GF-D8 (cell line): ENCODE results near the gene C4orf51.

Experiments
- DNase-seq: peaks from one replicate; lab custom pipeline; 2025; lab: John Stamatoyannopoulos, UW

C4orf51 gene

DNA sequence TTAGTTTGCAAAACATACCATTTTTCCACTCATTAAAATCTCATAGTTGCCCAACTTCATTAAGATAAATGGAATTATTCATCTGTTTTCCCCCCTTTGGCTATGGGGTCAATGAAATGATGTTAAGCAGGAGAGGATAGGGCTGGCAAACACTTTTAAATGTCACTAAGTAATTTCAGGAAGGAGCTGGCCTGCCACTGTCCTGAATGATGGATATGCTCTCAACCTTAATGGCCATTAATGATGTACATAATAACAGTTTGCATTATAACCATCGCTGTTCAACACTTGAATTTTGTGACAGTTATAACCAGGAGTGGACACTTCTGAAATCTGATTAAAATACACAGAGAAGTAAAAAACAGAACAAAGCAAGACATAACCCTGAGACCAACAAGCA is 77.2 kb downstream of the C4orf51 start:
- no peak for DNase-seq

DNA sequence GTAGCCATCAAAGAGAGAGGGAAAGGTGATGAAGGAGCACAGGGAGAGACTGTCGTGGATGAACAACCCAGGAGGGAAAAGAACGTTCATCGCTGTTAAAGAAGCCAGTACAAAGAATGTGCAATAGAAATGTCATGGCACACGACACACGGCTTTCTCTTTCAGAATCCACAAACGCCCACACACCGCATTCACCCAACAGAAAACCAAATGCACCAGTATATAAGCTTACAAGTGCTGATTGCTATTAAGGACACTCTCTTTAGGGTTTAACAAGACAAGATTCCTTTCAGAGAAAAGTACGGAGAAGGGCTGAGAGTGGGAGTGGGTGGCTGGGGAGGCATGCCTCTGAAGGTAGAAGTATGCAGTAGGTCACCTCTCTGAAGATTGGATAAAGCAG is 80.2 kb downstream of the C4orf51 start:
- no peak for DNase-seq

DNA sequence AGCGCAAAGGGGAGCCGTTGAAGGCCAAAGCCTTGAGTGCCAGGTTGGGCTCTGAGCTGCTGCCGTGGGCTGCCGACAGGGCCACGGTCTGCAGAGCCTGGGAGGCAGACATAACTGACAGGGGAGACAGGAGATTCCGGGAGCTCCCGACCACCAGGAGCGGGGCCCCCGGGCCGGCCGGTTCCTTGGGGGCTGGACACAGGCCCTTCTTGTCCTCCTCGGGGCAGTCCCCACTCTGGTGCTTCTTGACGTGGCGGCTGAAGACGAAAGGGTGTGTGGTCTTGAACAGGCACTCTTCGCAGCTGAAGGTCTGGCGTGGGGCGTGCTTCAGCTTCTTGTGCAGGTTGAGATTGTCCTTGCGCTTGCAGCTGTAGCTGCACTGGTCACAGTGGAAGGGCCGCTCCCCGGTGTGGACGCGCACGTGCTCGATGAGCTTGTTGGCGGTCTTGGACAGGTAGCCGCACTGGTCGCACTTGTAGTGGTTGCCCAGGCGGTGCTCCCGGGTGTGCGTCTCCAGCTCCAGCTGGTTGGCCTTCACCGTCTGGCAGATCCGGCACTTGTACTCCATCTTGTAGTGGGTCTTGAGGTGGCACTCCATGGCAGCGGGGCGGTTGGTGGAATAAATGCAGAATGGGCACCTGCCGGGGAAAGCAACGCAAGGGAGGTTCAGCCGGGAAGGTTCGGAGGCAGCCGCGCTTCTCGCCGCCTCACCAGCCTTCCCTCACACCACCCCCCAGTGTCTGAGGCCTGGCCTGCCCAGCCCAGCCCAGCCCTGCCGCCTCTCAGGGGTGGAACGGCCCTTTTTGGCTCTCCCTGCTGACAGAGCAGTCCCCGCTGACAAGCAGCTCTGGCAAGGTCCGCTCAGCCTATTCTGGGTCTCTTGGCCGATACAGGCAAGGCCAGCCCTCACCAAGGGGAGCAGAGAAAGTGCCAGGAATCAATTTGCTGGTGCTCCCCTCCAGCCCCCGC is 81.3 kb downstream of the C4orf51 start:
- no peak for DNase-seq

DNA sequence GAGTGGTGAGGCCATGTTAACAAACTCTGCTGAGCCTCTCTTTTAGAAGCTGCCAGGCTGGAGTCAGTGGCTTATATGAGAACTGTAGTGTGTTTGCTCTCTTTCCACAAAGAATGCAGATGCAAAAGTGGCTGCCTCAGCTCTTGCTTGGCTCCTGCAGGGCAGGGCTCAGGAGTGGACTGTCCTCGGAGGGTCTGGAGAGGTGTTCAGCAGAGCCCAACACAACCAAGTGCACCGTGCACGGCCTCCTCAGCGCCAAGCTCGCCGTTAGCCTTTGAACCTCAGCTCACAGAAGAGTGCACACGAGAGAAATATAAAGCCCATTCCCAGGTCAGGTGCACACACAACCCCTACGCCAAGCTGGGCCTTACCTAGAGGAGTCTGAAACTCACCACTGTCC is 82.8 kb downstream of the C4orf51 start:
- no peak for DNase-seq

DNA sequence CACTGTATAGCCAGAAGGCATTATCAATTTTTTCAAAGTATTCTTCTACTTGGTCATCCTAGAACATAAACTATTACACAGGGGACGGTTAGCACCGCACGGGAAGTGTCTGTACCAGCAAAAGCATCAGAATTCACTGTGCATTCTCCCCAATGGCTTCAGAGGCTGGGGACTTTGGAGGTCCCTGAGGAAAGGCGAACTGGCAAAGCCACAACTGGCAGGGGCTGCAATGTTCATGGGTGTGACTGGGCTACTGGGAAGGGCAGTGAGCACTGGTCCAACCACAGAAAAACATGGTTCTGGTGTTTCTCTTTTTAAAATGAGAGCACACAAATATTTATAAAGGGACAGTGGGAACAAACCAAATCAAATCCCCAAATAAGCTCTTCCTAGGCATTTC is 83.5 kb downstream of the C4orf51 start:
- DNase-seq: no peak

DNA sequence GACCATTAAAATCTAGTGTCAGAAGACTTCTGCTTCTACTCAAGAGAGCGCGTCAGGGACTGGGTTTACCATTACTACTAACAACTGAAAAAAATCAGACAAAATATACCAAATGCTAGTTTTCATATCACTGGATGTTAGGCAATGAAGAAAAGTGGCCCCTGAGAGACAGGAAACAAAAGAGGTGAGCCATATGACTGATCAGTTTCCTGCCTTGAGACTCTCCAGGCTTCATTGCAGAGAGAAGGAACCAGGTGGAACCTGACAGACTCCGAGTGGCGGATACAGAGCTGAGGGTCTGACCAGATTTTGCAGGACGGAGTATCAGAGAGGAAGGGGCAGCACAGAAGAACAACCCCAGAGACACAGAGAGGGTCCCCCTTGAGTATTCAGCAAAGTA is 86.3 kb downstream of the C4orf51 start:
- DNase-seq: no peak

DNA sequence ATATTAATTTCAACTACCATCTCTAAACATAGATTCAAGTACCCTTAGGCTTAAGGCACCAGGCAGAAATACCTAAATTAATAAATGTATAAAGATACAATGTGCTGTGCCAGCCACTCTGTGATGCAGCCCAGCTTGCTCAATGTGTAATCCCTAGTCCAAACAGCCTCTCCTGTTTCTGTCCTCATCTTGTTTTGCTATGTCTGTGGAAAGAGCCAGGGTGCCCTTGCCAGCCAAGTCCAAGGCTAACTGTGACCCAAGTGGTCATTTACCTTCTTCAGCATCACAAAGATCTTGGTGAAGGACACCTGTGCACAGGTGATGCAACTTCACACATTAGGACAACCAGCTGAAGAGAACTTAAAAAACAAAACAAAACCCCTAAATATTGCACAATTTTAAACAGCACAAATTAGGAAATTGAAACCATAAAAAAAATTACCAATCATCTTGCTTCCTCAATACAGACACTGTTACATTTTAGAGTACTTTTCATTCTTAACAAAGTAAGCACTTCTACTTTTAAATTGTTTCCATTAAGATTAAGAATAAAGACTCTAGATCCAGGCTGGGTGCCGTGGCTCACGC is 89.6 kb downstream of the C4orf51 start:
- no peak for DNase-seq

DNA sequence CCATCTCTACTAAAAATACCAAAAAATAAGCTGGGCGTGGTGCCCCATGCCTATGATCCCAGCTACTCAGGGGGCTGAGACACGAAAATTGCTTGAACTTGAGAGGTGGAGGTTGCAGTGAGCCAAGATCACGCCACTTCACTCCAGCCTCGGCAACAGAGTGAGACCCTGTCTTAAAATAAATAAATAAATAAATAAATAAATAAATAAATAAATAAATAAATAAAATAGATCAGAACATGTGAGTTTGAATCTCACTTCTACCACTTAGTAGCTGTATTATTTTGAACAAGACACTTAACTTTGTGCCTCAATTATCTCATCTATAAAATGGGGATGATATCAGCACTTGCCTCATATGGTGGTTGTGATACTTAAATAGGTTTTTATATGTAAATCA is 90.2 kb downstream of the C4orf51 start:
- no peak for DNase-seq

DNA sequence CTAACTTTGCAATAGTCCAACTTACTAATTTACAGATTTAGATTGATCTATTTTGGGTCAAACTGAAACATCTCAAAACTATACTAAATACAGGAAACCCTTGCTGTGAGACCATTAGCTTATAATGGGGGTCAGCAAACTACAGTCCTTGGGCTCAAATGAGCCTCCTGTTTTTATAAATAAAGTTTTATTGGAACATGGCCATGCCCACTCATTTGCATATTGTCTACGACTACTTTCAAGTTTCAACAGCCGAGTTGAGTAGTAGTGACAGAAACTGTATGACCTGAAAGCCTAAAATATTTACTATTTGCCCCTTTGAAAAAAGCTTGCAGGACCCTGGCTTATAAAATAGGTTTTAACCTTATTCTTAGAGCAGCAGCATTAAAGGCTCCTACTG is 92.4 kb downstream of the C4orf51 start:
- DNase-seq: no peak

DNA sequence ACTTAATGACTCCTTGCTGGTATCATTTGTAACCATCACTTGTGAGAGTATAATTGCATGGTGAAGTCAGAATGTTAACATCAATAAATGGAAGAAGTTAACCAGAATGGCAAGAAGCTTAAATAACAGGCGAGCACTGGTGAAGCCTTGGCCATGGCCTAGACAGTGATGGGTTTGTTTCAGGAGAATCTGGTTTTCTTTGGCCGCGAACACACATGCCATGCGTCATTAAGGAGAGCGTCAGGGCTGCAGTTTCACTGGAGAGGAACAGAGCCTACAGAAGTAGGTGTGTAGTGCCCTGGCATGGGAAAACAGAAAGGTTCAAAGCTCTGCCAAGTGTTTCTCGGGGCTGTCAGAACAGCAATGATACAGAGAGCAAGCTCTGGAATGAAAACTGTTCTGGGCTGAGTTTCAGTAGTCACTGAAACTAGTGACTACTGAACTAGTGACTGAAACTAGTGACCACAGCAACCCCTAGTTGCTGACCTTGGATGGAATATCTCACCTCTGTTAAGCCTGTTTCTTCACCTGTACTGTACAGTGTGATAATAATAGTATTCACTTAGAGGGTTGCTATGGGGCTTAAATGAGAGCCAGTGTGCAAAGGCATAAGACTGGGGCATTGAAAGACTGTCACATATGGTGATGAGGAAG is 93.8 kb downstream of the C4orf51 start:
- DNase-seq: no peak

DNA sequence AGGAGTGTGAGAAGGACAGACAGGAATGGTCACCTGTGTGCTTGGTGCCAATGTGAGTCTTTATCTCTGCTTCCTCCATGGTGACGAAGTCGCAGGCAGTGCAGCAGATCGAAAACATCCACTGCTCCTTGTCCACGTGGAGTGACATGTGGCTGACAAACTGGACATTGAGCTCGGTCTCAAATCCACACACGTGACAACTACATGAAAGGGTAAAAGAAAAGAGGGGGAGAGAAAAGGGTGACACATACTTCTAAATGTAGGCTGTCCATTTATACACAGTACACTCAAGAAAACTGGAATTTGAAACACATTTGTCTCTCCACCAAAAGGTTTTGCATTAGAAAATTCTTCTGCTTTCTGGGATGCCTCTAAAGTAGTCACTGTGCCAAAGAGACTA is 94.5 kb downstream of the C4orf51 start:
- DNase-seq: no peak

DNA sequence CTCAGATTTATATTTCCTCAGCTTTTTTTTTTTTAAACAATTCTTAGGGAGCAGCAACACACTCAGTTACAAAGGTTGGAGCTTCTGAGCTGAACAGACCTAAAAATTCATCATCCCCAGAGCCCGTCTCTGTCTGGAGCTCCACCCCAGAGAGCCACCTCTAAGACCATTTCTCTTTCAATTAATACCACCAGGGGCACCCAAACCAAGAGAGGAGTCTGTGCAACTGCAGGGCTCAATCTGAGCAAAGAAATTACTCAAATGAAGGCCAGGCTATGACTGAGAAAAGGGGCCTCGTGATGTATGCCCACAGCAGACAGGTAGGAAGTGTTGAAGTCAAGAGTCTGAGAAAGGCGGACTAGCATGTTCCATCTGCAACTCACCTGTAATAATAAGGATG is 95.5 kb downstream of the C4orf51 start:
- no peak for DNase-seq

DNA sequence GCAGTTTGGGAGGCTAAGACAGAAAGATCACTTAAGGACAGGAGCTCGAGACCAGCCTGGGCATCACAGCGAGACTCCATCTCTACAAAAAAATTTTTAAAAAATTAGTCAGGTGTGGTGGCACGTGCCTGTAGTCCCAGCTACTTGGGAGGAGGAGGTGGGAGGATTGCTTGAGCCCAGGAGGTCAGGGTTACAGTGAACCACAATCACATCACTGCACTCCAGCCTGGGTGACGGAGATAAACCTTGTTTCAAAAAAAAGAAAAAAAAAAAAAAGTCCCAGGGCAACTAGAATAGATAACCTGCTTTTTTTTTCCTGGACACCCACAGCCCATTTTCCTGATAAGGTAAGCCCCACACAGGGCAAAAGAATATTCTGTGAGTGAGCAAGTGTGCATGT is 96.3 kb downstream of the C4orf51 start:
- DNase-seq: no peak

DNA sequence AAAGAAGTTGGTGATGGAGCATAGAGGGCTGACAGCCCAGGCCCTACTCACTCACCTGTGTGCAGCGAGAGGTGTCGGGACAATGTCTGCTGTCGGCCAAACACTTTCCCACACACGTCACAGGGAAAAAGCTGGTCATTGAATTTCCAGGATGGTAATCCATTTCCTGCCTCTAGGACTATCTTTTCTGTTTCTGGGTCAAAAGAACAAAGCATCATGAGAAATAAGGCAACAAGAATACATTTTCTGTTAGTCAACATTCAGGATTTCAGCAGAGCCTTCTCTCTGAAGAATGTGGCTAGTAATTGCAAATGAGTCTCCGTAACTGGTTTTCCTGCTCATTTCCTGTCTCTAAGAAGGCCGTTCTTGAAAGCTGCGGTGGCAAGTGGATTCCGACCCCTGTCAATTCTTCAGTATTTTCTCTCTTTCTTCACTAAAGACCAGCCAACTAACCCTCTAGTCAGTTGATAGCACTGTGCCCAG is 99.4 kb downstream of the C4orf51 start:
- DNase-seq: no peak

DNA sequence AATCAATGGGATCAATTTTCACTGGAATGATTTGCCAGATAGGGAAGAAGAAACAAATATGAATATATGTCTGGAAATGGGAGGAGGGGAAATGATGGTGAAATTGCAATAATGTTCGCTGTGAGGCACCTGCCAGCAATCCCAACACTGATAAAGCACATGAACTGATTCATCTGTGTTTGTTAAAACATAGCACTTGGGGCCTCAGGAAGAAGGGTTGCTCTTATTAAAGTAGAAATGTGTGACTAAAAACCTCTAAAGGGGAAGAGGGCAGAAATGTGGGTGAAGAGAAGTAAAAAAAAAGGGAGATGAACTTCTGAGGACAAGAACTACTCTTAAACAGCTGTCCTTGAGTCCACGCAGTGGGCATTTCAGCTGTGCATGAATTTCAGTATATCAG is 101.4 kb downstream of the C4orf51 start:
- DNase-seq: no peak
